ENCODE measurements around the gene APOL1.
"Not testable (repeated sequence)": the region's sequence is repeated elsewhere in the genome, so short reads cannot be mapped to it uniquely, and the experiment has no call there.

APOL1 gene

DNA sequence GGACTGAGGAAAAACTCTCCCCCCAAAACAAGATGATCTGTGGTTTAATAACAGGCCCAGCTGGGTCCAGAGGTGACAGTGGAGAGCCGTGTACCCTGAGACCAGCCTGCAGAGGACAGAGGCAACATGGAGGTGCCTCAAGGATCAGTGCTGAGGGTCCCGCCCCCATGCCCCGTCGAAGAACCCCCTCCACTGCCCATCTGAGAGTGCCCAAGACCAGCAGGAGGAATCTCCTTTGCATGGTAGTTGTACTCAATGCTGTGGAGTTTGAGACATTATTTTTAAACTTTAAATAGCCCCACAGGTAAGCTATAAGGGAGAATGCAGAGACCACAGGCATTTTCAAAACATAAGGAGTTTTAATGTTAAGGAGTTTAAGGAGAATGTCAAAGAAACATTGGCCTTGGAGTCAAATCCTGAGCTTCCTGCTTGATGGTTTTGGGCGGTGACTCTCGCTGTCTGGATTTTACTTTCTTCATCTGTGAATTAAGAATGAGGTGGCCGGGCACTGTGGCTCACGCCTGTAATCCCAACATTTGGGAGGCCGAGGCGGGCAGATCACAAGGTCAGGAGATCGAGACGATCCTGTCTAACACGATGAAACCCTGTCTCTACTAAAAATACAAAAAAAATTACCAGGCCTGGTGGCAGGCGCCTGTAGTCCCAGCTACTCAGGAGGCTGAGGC, 6.8 kb downstream of the APOL1 start:
- in situ Hi-C loops (cut with HindIII; ENCODE audit: low sequenced_read_pairs): no loop called here
- H3K4me3 ChIP-seq (ENCODE audit: low read depth, low read length): no peak overlapping the region
- TF ChIP-seq, protein P1, sequence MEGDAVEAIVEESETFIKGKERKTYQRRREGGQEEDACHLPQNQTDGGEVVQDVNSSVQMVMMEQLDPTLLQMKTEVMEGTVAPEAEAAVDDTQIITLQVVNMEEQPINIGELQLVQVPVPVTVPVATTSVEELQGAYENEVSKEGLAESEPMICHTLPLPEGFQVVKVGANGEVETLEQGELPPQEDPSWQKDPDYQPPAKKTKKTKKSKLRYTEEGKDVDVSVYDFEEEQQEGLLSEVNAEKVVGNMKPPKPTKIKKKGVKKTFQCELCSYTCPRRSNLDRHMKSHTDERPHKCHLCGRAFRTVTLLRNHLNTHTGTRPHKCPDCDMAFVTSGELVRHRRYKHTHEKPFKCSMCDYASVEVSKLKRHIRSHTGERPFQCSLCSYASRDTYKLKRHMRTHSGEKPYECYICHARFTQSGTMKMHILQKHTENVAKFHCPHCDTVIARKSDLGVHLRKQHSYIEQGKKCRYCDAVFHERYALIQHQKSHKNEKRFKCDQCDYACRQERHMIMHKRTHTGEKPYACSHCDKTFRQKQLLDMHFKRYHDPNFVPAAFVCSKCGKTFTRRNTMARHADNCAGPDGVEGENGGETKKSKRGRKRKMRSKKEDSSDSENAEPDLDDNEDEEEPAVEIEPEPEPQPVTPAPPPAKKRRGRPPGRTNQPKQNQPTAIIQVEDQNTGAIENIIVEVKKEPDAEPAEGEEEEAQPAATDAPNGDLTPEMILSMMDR (IDR thresholded peaks at IDR 0.05; ENCODE audit: low read depth, low read length, missing control alignments): no peak
- no peak for DNase-seq (ENCODE audit: low read depth)

DNA sequence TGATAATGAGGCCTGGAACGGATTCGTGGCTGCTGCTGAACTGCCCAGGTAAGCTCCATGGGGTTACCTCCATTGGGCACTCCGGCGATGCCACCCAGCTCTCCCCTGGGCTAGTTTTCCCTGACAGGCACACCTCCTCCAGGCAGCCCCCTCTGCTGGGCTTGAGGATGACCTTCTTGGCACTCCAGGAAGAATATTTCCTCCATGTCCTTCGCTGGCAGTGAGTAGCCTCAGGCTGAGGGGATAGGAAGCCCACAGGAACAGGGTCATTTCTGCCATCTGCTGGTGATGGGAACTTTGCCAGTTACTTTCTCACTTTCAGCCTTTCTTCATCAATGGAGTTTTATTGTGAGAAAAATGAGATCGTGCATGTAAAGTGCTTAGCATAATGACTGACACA, 8.7 kb downstream of the APOL1 start:
- in situ Hi-C loops (cut with HindIII; ENCODE audit: low sequenced_read_pairs); DNase-seq (ENCODE audit: low read depth); H3K4me3 ChIP-seq (ENCODE audit: low read depth, low read length): not testable (repeated sequence)

DNA sequence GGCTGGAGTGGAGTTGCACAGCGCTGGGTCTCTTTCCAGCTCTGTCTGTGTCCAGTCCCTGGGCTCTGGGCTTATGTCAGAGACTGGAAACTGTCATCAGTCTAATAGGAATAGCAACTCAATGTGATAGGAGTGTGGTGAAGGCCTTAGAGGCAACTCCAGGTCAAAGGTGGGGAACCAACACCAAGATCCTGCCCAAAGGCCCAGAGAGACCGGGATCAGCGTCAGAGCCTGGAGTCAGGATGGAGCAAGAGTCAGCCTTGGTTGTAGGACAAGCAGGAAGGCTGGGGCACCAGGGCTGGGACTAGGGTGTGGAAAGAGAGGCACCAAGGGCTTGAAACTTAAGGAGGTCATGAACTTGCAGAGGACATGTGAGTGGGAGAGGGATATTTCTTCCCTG, 9.4 kb downstream of the APOL1 start:
- DNase-seq (ENCODE audit: low read depth); H3K4me3 ChIP-seq (ENCODE audit: low read depth, low read length); in situ Hi-C loops (cut with HindIII; ENCODE audit: low sequenced_read_pairs): not testable (repeated sequence)

DNA sequence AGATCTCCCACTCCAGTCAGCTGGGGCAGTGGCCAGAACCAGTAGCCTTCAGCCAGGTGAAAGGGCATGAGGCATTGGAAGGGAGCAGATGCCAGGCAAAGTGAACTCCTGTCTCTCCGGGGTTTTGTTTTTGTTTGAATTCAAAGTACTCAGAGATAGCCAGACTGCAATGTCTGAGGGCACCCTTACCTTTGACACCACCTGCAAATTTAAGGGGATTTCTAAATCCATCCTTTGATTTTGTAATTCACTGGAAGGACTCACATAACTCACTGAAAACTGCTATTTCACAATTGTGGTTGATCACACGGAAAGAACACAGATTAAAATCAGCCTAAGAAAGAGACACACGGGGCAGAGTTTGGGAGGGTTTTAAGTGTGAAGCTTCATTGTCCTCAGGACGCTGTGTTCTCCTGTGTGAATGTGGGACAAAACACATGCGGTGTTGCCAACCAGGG, 10.3 kb downstream of the APOL1 start:
- in situ Hi-C loops (cut with HindIII; ENCODE audit: low sequenced_read_pairs); H3K4me3 ChIP-seq (ENCODE audit: low read depth, low read length); DNase-seq (ENCODE audit: low read depth): not testable (repeated sequence)

DNA sequence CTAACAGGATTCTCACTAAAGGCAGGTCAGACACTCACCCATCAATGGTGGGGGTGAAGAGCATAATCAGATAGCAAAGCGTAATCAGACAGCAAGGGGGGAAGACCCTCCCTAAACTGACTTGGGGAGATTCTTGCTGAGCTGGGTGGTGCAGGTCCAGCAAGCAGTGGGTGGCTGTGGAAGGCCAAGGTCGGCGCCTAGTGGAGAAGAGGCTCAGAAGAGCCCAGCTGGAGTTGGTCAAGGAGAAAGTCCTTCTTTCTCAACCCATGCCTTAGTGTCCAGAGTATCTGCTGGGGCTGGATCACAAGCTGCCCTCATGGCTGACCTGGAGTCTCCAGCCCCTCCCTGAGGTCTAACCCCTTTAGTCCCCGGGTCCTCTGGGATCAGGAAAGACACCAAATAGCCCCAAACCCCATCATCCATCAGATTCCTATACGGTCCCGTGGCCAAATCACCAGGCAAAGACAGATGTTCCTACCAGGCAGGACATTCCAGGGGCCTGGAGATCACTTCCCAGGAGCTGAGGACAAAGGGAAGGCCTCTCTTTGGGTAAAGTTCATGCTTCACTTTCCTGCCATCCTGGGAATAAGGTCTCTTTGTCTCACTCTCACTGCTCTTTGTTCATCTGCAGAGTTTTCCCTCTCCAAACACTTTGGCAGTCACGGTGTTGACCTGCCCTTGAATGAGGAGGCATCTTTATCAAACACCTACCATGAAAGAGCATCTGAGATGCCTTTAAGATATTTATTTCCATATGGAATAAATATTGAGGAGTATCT, 11.1 kb downstream of the APOL1 start:
- H3K4me3 ChIP-seq (ENCODE audit: low read depth, low read length); in situ Hi-C loops (cut with HindIII; ENCODE audit: low sequenced_read_pairs); DNase-seq (ENCODE audit: low read depth): not testable (repeated sequence)

DNA sequence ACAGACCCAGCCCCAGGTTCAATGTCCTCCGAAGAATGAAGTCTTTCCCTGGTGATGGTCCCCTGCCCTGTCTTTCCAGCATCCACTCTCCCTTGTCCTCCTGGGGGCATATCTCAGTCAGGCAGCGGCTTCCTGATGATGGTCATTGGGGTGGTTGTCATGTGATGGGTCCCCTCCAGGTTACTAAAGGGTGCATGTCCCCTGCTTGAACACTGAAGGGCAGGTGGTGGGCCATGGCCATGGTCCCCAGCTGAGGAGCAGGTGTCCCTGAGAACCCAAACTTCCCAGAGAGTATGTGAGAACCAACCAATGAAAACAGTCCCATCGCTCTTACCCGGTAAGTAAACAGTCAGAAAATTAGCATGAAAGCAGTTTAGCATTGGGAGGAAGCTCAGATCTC, 14.1 kb downstream of the APOL1 start:
- DNase-seq (ENCODE audit: low read depth): no peak
- no peak overlapping the region for H3K4me3 ChIP-seq (ENCODE audit: low read depth, low read length)
- in situ Hi-C loops (cut with HindIII; ENCODE audit: low sequenced_read_pairs): no loop called here
- TF ChIP-seq, protein P1 (IDR thresholded peaks at IDR 0.05; ENCODE audit: low read depth, low read length, missing control alignments): no peak

DNA sequence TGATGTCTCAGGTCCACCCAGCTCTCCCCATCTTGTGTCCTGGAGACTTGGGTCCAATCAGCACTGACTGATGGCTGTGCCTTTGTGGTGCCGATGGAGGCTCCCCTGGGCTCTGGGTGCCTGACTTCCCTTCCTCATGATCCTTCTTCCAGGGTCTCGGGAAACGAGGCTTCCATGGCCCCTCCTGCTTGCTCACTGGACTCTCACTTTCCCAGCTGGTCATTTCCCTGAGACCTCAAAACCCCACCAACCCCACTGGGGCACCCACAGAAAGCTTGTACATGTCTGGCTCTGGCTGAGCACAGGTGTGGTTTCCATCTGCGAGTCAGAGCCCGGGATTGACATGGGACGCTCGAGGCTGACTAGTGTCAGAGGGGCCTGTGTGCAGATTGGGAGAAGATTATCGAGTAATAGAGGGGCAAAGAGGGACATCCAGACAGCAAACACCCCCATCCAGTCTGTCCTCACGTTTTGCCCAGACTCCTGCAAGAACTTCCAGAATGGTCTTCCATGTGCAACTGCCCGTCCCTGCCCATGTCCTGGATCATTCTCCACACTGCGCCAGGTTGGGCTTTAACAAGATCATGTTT, 15.1 kb downstream of the APOL1 start:
- DNase-seq (ENCODE audit: low read depth): no peak
- in situ Hi-C loops (cut with HindIII; ENCODE audit: low sequenced_read_pairs): no loop called here
- TF ChIP-seq, protein P1 (IDR thresholded peaks at IDR 0.05; ENCODE audit: low read depth, low read length, missing control alignments): no peak
- no peak overlapping the region for H3K4me3 ChIP-seq (ENCODE audit: low read depth, low read length)

DNA sequence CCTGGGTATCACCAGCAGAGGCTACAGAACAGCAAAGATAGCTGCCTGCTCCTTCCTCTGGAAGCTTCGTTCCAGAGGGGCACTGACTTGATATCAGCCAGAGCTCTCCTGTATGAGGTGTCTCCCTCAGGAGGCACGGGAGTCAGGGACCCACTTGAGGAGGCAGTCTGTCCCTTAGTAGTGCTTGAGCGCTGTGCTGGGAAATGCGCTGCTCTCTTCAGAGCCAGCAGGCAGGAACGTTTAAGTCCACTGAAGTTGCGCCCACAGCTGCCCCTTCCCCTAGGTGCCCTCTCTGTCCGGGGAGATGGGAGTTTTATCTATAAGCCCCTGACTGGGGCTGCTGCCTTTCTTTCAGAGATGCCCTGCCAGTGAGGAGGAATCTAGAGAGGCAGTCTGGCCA, 18.3 kb downstream of the APOL1 start:
- DNase-seq (ENCODE audit: low read depth); H3K4me3 ChIP-seq (ENCODE audit: low read depth, low read length); in situ Hi-C loops (cut with HindIII; ENCODE audit: low sequenced_read_pairs): not testable (repeated sequence)

DNA sequence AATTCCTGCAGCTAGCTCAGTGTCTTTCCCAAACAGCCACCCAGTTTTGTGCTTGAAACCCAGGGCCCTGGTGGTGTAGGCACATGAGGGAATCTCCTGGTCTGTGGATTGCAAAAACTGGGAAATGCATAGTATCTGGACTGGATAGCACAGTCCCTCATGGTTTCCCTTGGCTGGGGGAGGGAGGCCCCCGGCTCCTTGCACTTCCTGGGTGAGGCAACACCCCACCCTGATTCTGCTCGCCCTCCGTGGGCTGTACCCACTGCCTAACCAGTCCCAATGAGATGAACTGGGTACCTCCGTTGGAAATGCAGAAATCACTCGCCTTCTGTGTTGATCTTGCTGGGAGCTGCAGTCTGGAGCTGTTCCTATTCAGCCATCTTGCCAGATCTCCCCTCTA, 19.0 kb downstream of the APOL1 start:
- in situ Hi-C loops (cut with HindIII; ENCODE audit: low sequenced_read_pairs); H3K4me3 ChIP-seq (ENCODE audit: low read depth, low read length); DNase-seq (ENCODE audit: low read depth): not testable (repeated sequence)
